HEK293 (cell line): ENCODE measurements around the gene GPI.

Experiments
- CTCF ChIA-PET: fragments of 350-600 bp; formaldehyde crosslinking; extraction: SDS; loops from one replicate; lab custom pipeline; 2021; ENCODE audit warnings: antibody characterized with exemption; lab: Yijun Ruan, JAX
- POLR2A ChIA-PET: fragments of 300-600 bp; formaldehyde crosslinking; extraction: SDS; loops from one replicate; lab custom pipeline; 2020; ENCODE audit warnings: antibody characterized with exemption, inconsistent platforms; lab: Yijun Ruan, JAX
- H3K27ac ChIP-seq: fragments of 200-500 bp; sonication (Bioruptor generic); 2 replicates; pipeline ENCODE4 v1.5.1; 2014; ENCODE audit warnings: low read depth, low read length, control low read depth, inconsistent platforms; ENCODE audit errors: extremely low read depth
- H3K36me3 ChIP-seq, 2 experiments: fragments of 200-500 bp in 1 of 2; sonication (Bioruptor generic) in 1 of 2; 1 replicate in 1 of 2; 2 replicates in 1 of 2; pipeline ENCODE4 v1.5.1; 2014 to 2017; ENCODE audit warnings: inconsistent platforms in 2 of 2, low read length in 2 of 2; ENCODE audit not compliant: control insufficient read depth in 2 of 2, insufficient read depth in 1 of 2
- H3K4me1 ChIP-seq: fragments of 200-500 bp; sonication (Bioruptor generic); 2 replicates; pipeline ENCODE4 v1.5.1; 2014; ENCODE audit warnings: mild to moderate bottlenecking, low read length, inconsistent platforms; ENCODE audit not compliant: control insufficient read depth, insufficient read depth
- H3K4me3 ChIP-seq: 2 replicates; pipeline ENCODE4 v1.5.1; 2011; ENCODE audit warnings: low read depth, mild to moderate bottlenecking, control low read depth, low read length, moderate library complexity
- H3K9me3 ChIP-seq: fragments of 200-500 bp; sonication (Bioruptor generic); 2 replicates; pipeline ENCODE4 v1.5.1; 2014; ENCODE audit warnings: low read depth, low read length, inconsistent platforms; ENCODE audit not compliant: control insufficient read depth, insufficient read depth
- EGR2 ChIP-seq: fragments of 450-650 bp; formaldehyde crosslinking; IDR thresholded peaks from 2 replicates; pipeline ENCODE4 v1.5.1; 2016; ENCODE audit warnings: low read depth, missing biosample characterization, missing genetic modification characterization
- HOXA7 ChIP-seq: sonication (generic); formaldehyde crosslinking; IDR thresholded peaks from 2 replicates; pipeline ENCODE4 v1.8.1; 2022; ENCODE audit warnings: missing genetic modification reagents, borderline replicate concordance
- KLF9 ChIP-seq: fragments of 450-650 bp; formaldehyde crosslinking; IDR thresholded peaks from 2 replicates; pipeline ENCODE4 v1.5.1; 2016; ENCODE audit warnings: missing biosample characterization, missing genetic modification characterization, low read depth
- PRDM10 ChIP-seq: fragments of 450-650 bp; formaldehyde crosslinking; IDR thresholded peaks from 2 replicates; pipeline ENCODE4 v1.5.1; 2016; ENCODE audit warnings: missing biosample characterization, missing genetic modification characterization
- REST ChIP-seq: fragments of 450-650 bp; formaldehyde crosslinking; IDR thresholded peaks from 2 replicates; pipeline ENCODE4 v1.5.1; 2016; ENCODE audit warnings: missing biosample characterization, missing genetic modification characterization
- SCRT2 ChIP-seq: fragments of 450-650 bp; formaldehyde crosslinking; IDR thresholded peaks from 2 replicates; pipeline ENCODE4 v1.5.1; 2016; ENCODE audit warnings: missing biosample characterization, missing genetic modification characterization
- ZBTB49 ChIP-seq: fragments of 450-650 bp; formaldehyde crosslinking; IDR thresholded peaks from 2 replicates; pipeline ENCODE4 v1.5.1; 2016; ENCODE audit warnings: missing biosample characterization, missing genetic modification characterization, low read depth
- ZNF112 ChIP-seq: fragments of 450-650 bp; formaldehyde crosslinking; IDR thresholded peaks from 2 replicates; pipeline ENCODE4 v1.5.0; 2017; ENCODE audit warnings: missing biosample characterization, missing genetic modification characterization
- ZNF214 ChIP-seq: fragments of 450-650 bp; formaldehyde crosslinking; IDR thresholded peaks from 2 replicates; pipeline ENCODE4 v1.5.1; 2017; ENCODE audit warnings: missing biosample characterization, mild to moderate bottlenecking, missing genetic modification characterization, borderline replicate concordance
- ZNF292 ChIP-seq: fragments of 450-650 bp; formaldehyde crosslinking; IDR thresholded peaks from 2 replicates; pipeline ENCODE4 v1.5.1; 2016; ENCODE audit warnings: low read depth, missing biosample characterization, missing genetic modification characterization, borderline replicate concordance
- ZNF302 ChIP-seq: fragments of 450-650 bp; formaldehyde crosslinking; IDR thresholded peaks from 2 replicates; pipeline ENCODE4 v1.5.1; 2016; ENCODE audit warnings: missing biosample characterization, missing genetic modification characterization, low read depth
- ZNF488 ChIP-seq: fragments of 450-650 bp; formaldehyde crosslinking; IDR thresholded peaks from 2 replicates; pipeline ENCODE4 v1.5.1; 2016; ENCODE audit warnings: missing biosample characterization, missing genetic modification characterization
- ZNF610 ChIP-seq: fragments of 450-650 bp; formaldehyde crosslinking; IDR thresholded peaks from 2 replicates; pipeline ENCODE4 v1.5.1; 2016; ENCODE audit warnings: missing biosample characterization, missing genetic modification characterization, borderline replicate concordance
- ZNF624 ChIP-seq: fragments of 450-650 bp; formaldehyde crosslinking; IDR thresholded peaks from 2 replicates; pipeline ENCODE4 v1.5.1; 2017; ENCODE audit warnings: missing biosample characterization, missing genetic modification characterization
- ZSCAN30 ChIP-seq: fragments of 450-650 bp; IDR thresholded peaks from 2 replicates; pipeline ENCODE4 v1.5.1; 2018; ENCODE audit warnings: missing biosample characterization, mild to moderate bottlenecking, missing genetic modification characterization, moderate library complexity

GPI gene

GRCh38 chr19:34319230-34319585, 45.8 kb upstream of the GPI start:
- peak overlapping the region; percentile 10; the same call in 1 of the 2 replicates for H3K27ac ChIP-seq
- TF ChIP-seq REST (tag by site-specific recombination) (peak; percentile 46; the same call in 1 of the 2 replicates), ZSCAN30 (tag by site-specific recombination) (no peak)
- H3K4me3 ChIP-seq = no peak overlapping the region
- peaks cover 20 to 49% of the 10 kb centered on the region in 2 experiments for H3K36me3 ChIP-seq
- no peaks in the 10 kb centered on the region for H3K9me3 ChIP-seq
- ChIA-PET CTCF (interaction anchor here (1.5 kb wide), 1 partner anchor 19 kb away, joined by 4 read pairs; no protein-coding TSS in a partner anchor), POLR2A (no interaction called here)
- H3K4me1 ChIP-seq = peaks cover 27% of the 10 kb centered on the region

GRCh38 chr19:34319785-34320184, 45.2 kb upstream of the GPI start:
- Histone ChIP-seq H3K4me3 (no peak overlapping the region), H3K27ac (peak overlapping the region; percentile 10; the same call in 1 of the 2 replicates), H3K4me1 (peaks cover 23% of the 10 kb centered on the region), H3K36me3 (peaks cover 20 to 55% of the 10 kb centered on the region in 2 experiments), H3K9me3 (no peaks in the 10 kb centered on the region)
- ChIA-PET POLR2A (no interaction called here), CTCF (no interaction called here)
- TF ChIP-seq ZNF292 (tag by site-specific recombination) = no peak
- peak; percentile 48; the same call in 1 of the 2 replicates for TF ChIP-seq SCRT2 (tag by site-specific recombination)
- TF ChIP-seq, all 188 proteins: peak for 1

- TF ChIP-seq HOXA7 (CRISPR knock-in tag) = no peak
- no peak for TF ChIP-seq KLF9 (tag by site-specific recombination)
- no peak for TF ChIP-seq ZBTB49 (tag by site-specific recombination)
- TF ChIP-seq ZNF214 = no peak
- TF ChIP-seq ZNF610 (tag by site-specific recombination) = no peak
- TF ChIP-seq ZNF302 (tag by site-specific recombination) = no peak
- TF ChIP-seq ZNF112 (tag by site-specific recombination) = no peak
- CTCF ChIA-PET = no interaction called here
- Histone ChIP-seq H3K27ac (no peak overlapping the region; the same call in 1 of the 2 replicates), H3K9me3 (no peaks in the 10 kb centered on the region), H3K4me3 (no peak overlapping the region), H3K4me1 (peaks cover 23% of the 10 kb centered on the region), H3K36me3 (peaks cover 20 to 60% of the 10 kb centered on the region in 2 experiments)
- POLR2A ChIA-PET = interaction anchor here (0.7 to 1.0 kb wide), 2 partner anchors 9 to 44 kb away, joined by 3 to 6 read pairs; no protein-coding TSS in a partner anchor
Measured at GRCh38 chr19:34320277-34320676, 44.7 kb upstream of the GPI start.

GRCh38 chr19:34321735-34322134, 43.3 kb upstream of the GPI start:
- H3K4me1 ChIP-seq = peaks cover 20% of the 10 kb centered on the region
- POLR2A ChIA-PET = no interaction called here
- peaks cover 20 to 74% of the 10 kb centered on the region in 2 experiments for H3K36me3 ChIP-seq
- H3K27ac ChIP-seq = no peak overlapping the region
- CTCF ChIA-PET = interaction anchor here (1.0 to 1.4 kb wide), 2 partner anchors 11 to 25 kb away, joined by 3 to 5 read pairs; no protein-coding TSS in a partner anchor
- H3K9me3 ChIP-seq = no peaks in the 10 kb centered on the region
- H3K4me3 ChIP-seq = no peak overlapping the region
- TF ChIP-seq ZNF624 (tag by site-specific recombination) (no peak), PRDM10 (no peak), EGR2 (tag by site-specific recombination) (no peak), ZNF488 (tag by site-specific recombination) (no peak)
